K562 (cell line): ENCODE measurements around the gene SLC38A7. TPM values are rescaled to one million over a fixed set of nuclear protein-coding genes. Genes with fewer than 3 reads are reported as not detected.

Source experiments
- ATAC-seq: fragments of 200-7000 bp; cut with Tn5 transposase; 3 replicates; pipeline ENCODE4 v1.9.1; 2020; ENCODE audit warnings: moderate library complexity
- BruUV-seq: library from RNA; stranded (reverse); fragments of 400-500 nt; replicated peaks from 2 replicates; lab custom pipeline; 2021; lab: Mats Ljungman, UMichigan
- CTCF ChIA-PET: fragments of 300-600 bp; formaldehyde crosslinking; extraction: SDS; loops from one replicate; lab custom pipeline; 2021; ENCODE audit warnings: low intra/inter-chr PET ratio; lab: Yijun Ruan, JAX
- POLR2A ChIA-PET: fragments of 300-600, 350-650 bp; sonication (Branson Sonifier 250); formaldehyde crosslinking; extraction: SDS; loops from one replicate; lab custom pipeline; 2021; ENCODE audit warnings: antibody characterized with exemption, inconsistent platforms; lab: Yijun Ruan, JAX
- DNase-seq, 4 experiments: peaks; one replicate each; pipeline versions ENCODE4 v3.0.0 to v3.0.0-alpha.2; 2011 to 2018; ENCODE audit warnings: low spot score in 3 of 4, mixed read lengths in 3 of 4; ENCODE audit errors: extremely low read depth in 1 of 4
- FAIRE-seq: peaks from 2 replicates; lab custom pipeline; 2011; peaks lifted over from hg19 to GRCh38; lab: Jason Lieb, UNC
- H2AFZ ChIP-seq: 2 replicates; pipeline ENCODE4 v1.6.0; 2011; ENCODE audit warnings: low read depth, low read length, control low read depth, inconsistent platforms
- H3K27ac ChIP-seq: fragments of 200-600 bp; 3 replicates; pipeline ENCODE4 v1.8.0; 2011; ENCODE audit warnings: low read depth, mild to moderate bottlenecking, control low read depth, inconsistent platforms, low read length, moderate library complexity, mixed read lengths; ENCODE audit errors: extremely low read depth
- H3K27me3 ChIP-seq, 2 experiments: fragments of 300-600 bp in 1 of 2; 2 replicates in 1 of 2; 3 replicates in 1 of 2; pipeline versions ENCODE4 v1.6.0 to v1.8.0; 2011; ENCODE audit warnings: inconsistent platforms in 2 of 2, low read length in 2 of 2, mild to moderate bottlenecking in 1 of 2, mixed read lengths in 1 of 2, moderate library complexity in 1 of 2; ENCODE audit not compliant: control insufficient read depth in 2 of 2, insufficient read depth in 2 of 2
- H3K36me3 ChIP-seq: fragments of 300-600 bp; 3 replicates; pipeline ENCODE4 v1.8.0; 2011; ENCODE audit warnings: mild to moderate bottlenecking, low read length, inconsistent platforms; ENCODE audit not compliant: control insufficient read depth, insufficient read depth
- H3K4me1 ChIP-seq, 2 experiments: fragments of 200-600 bp in 1 of 2; replicated peaks in 1 of 2; 2 replicates in 1 of 2; 3 replicates in 1 of 2; pipeline versions ENCODE4 v1.5.1 to v1.8.0; 2011; ENCODE audit warnings: inconsistent platforms in 2 of 2, low read length in 2 of 2, mild to moderate bottlenecking in 1 of 2, mixed read lengths in 1 of 2, moderate library complexity in 1 of 2; ENCODE audit not compliant: control insufficient read depth in 2 of 2, insufficient read depth in 2 of 2
- H3K4me2 ChIP-seq: 2 replicates; pipeline ENCODE4 v1.6.1; 2011; ENCODE audit warnings: low read length, control low read depth, inconsistent platforms, mixed read lengths; ENCODE audit not compliant: insufficient read depth
- H3K4me3 ChIP-seq: fragments of 200-600 bp; sonication (generic), shearing (Covaris generic); 2 replicates; pipeline ENCODE4 v1.5.1; 2016; ENCODE audit warnings: control low read depth, inconsistent platforms
- H3K79me2 ChIP-seq: fragments of 200-600 bp; 3 replicates; pipeline ENCODE4 v1.8.0; 2011; ENCODE audit warnings: low read length, inconsistent platforms; ENCODE audit not compliant: control insufficient read depth, insufficient read depth
- H3K9ac ChIP-seq, 2 experiments: 2 replicates each; pipeline versions ENCODE4 v1.6.0 to v1.6.1; 2011; ENCODE audit warnings: low read depth in 2 of 2, low read length in 2 of 2, control low read depth in 1 of 2, inconsistent platforms in 1 of 2, mild to moderate bottlenecking in 1 of 2, mixed read lengths in 1 of 2; ENCODE audit not compliant: insufficient read depth in 1 of 2
- H3K9me1 ChIP-seq: one replicate; pipeline ENCODE4 v1.6.0; 2011; ENCODE audit warnings: inconsistent platforms, mild to moderate bottlenecking, low read length, moderate library complexity; ENCODE audit not compliant: control insufficient read depth, insufficient read depth
- H3K9me3 ChIP-seq: replicated peaks from 2 replicates; pipeline ENCODE4 v1.5.1; 2011; ENCODE audit warnings: low read depth, low read length, inconsistent platforms; ENCODE audit not compliant: control insufficient read depth, insufficient read depth
- H4K20me1 ChIP-seq: replicated peaks from 2 replicates; pipeline ENCODE4 v1.6.1; 2011; ENCODE audit warnings: low read length, inconsistent platforms, mixed read lengths; ENCODE audit not compliant: control insufficient read depth, insufficient read depth
- BRD4 ChIP-seq: fragments of 200-600 bp; sonication (generic); IDR thresholded peaks from 2 replicates; pipeline ENCODE4 v1.6.1; 2017; ENCODE audit warnings: inconsistent platforms
- HMG20A ChIP-seq: fragments of 450-650 bp; formaldehyde crosslinking; conservative IDR thresholded peaks from 2 replicates; pipeline ENCODE4 v1.4.0; 2020; ENCODE audit warnings: mild to moderate bottlenecking, mixed read lengths
- JUN ChIP-seq, 2 experiments: sonication (generic) in 1 of 2; formaldehyde crosslinking in 1 of 2; IDR thresholded peaks; 2 replicates each; pipeline versions ENCODE4 v1.6.1 to v1.8.0; 2012 to 2022; ENCODE audit warnings: borderline replicate concordance in 2 of 2, mild to moderate bottlenecking in 2 of 2, improper control_type of control experiment in 1 of 2, low read depth in 1 of 2, low read length in 1 of 2, missing genetic modification reagents in 1 of 2
- KDM2B ChIP-seq: fragments of 250-450 bp; sonication (Bioruptor Pico); IDR thresholded peaks from 2 replicates; pipeline ENCODE4 v1.8.0; 2021; ENCODE audit warnings: mild to moderate bottlenecking, moderate library complexity
- PPARD ChIP-seq: fragments of 250-450 bp; sonication (Bioruptor Pico); IDR thresholded peaks from 2 replicates; pipeline ENCODE4 v1.8.0; 2022; ENCODE audit warnings: inconsistent platforms, mild to moderate bottlenecking, moderate library complexity
- ZSCAN29 ChIP-seq: fragments of 450-650 bp; IDR thresholded peaks from 2 replicates; pipeline ENCODE4 v1.6.1; 2017
- WGBS: fragments of 100-300 bp; shearing (Covaris generic); methylation state at CpG from one replicate; pipeline ENCODE4 v1.1.6; 2016; ENCODE audit warnings: low coverage, mixed read lengths; ENCODE audit not compliant: insufficient coverage; ENCODE audit errors: missing lambda C conversion rate; 5-methylcytosine and 5-hydroxymethylcytosine counted together
- in situ Hi-C: fragments of 300-500 bp; cut with MboI; formaldehyde crosslinking; loops from 4 replicates; pipeline ENCODE4 v1.15.0; 2018; ENCODE audit warnings: inconsistent platforms, mixed read lengths
- intact Hi-C: fragments of 100-400 bp; cut with micrococcal nuclease; formaldehyde crosslinking; loops from 2 replicates; pipeline ENCODE4 v1.14.2; 2022
- polyA plus RNA-seq, 8 experiments: library from polyadenylated mRNA; depleted of rRNA in 4 of 8; stranded (reverse) in 5 of 8; unstranded in 3 of 8; fragments of >200 nt; fragmentation: Nextera tagmentation in 2 of 8; fragmentation: Illumina TruSeq in 1 of 8; extraction: Ambion mirVana in 2 of 8; extraction: Trizol in 1 of 8; gene quantifications; 2 replicates each; pipeline versions ENCODE4 v1.2.1 to v1.2.3, GENCODE V29; 2011 to 2014; ENCODE audit warnings: inconsistent platforms in 1 of 8, missing spikeins in 1 of 8
- total RNA-seq, 7 experiments: library from RNA; depleted of rRNA in 6 of 7; stranded (reverse); fragments of >200 nt in 6 of 7; fragmentation: Illumina TruSeq in 2 of 7; extraction: Trizol in 2 of 7; gene quantifications; 2 replicates each; pipeline versions ENCODE4 v1.2.1 to v1.2.3, GENCODE V29; 2011 to 2021; ENCODE audit warnings: low replicate concordance in 1 of 7
- TF ChIP-seq, protein P1 (sequence below): fragments of 450-650 bp; IDR thresholded peaks from 2 replicates; pipeline ENCODE4 v1.7.0; 2016; ENCODE audit warnings: borderline replicate concordance
- TF ChIP-seq, protein P2 (sequence below), 2 experiments: fragments of 450-650 bp; formaldehyde crosslinking in 1 of 2; IDR thresholded peaks; 2 replicates each; pipeline versions ENCODE4 v1.4.0 to v1.6.1; 2014 to 2020; ENCODE audit warnings: mild to moderate bottlenecking in 2 of 2, borderline replicate concordance in 1 of 2, low read depth in 1 of 2

Gene SLC38A7
- total and polyA plus RNA-seq, 9 of the 15 experiments (the other 6 are each of a cell fraction or from before 2014, with no cell fraction given), result 2.7 to 12.2 (median 6.5) TPM

DNA sequence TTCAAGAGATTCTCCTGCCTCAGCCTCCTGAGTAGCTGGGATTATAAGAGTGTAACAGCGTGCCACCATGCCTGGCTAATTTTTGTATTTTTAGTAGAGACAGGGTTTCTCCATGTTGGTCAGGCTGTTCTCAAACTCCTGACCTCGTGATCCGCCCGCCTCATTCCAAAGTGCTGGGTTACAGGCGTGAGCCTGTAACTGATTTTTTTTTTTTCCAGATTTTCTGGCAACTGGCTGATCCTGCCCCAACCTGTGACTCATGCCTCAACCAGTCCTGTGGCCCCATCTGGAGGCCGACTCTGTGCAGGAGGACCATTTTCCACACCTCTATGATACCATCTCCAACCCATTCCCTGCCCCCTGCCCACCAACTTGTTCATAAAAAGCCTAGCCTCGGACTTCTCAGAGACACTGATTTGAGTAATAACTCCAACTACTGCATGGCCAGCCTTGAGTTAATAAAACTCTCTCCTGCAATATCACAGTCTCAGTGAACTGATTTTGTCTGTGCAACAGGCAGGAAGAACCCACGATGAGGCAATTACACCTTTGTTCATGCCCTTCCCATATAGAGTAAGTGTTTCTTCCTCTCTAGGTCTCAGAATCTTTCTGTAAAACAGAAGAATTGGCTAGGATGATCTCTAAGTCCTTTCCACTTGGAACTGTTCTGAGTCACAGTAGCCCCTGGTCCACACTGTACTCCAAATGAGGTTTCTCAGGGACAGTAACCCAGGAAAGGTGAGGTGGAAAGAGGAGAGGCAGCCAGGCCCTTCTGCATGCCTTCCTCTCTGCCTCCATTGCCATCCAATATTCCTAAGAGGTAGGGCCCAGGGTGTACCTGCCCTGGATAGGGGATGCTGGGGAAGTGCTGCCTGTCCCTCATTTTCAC, 46.2 kb downstream of the SLC38A7 start:
- Histone ChIP-seq H4K20me1 (no peaks in the 10 kb centered on the region), H3K27ac (no peak overlapping the region), H3K27me3 (no peaks in the 10 kb centered on the region; a peak in 1 of 5 replicates), H3K9me3 (no peaks in the 10 kb centered on the region), H3K4me2 (no peak overlapping the region), H3K9me1 (no peaks in the 10 kb centered on the region), H3K9ac (no peak overlapping the region), H3K4me1 (no peaks in the 10 kb centered on the region; a peak in 1 of 5 replicates), H3K79me2 (no peaks in the 10 kb centered on the region), H3K36me3 (no peaks in the 10 kb centered on the region), H3K4me3 (no peak overlapping the region), H2AFZ (no peak overlapping the region)
- in situ Hi-C loops (no loop called here), intact Hi-C loops (no loop called here)
- DNase-seq, result peak in 3 of 4 experiments; percentile 30 to 60 (median 37)
- no TSS peak for BruUV-seq
- peak; percentile 92 for ATAC-seq
- ChIA-PET CTCF (interaction anchor here (0.7 to 2.1 kb wide), 2 partner anchors 50 to 126 kb away, joined by 3 to 15 read pairs; no protein-coding TSS in a partner anchor), POLR2A (interaction anchor here (0.6 to 0.7 kb wide), 2 partner anchors 228 to 1274 kb away, joined by 3 read pairs; no protein-coding TSS in a partner anchor)
- WGBS, result 3% methylated on average over 8 of the region's 8 CpGs
- peak; percentile 70 for FAIRE-seq
- peak; percentile 57; the same call in 1 of the 2 replicates for TF ChIP-seq JUN (IDR thresholded peaks at IDR 0.05; ENCODE audit: borderline replicate concordance, low read depth, low read length)
- no peak for TF ChIP-seq JUN (CRISPR knock-in tag; IDR thresholded peaks at IDR 0.05; ENCODE audit: borderline replicate concordance)
- TF ChIP-seq, protein P1, sequence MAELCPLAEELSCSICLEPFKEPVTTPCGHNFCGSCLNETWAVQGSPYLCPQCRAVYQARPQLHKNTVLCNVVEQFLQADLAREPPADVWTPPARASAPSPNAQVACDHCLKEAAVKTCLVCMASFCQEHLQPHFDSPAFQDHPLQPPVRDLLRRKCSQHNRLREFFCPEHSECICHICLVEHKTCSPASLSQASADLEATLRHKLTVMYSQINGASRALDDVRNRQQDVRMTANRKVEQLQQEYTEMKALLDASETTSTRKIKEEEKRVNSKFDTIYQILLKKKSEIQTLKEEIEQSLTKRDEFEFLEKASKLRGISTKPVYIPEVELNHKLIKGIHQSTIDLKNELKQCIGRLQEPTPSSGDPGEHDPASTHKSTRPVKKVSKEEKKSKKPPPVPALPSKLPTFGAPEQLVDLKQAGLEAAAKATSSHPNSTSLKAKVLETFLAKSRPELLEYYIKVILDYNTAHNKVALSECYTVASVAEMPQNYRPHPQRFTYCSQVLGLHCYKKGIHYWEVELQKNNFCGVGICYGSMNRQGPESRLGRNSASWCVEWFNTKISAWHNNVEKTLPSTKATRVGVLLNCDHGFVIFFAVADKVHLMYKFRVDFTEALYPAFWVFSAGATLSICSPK, result no peak
- no peak for TF ChIP-seq KDM2B (CRISPR knock-in tag)
- TF ChIP-seq BRD4, result no peak
- no peak for TF ChIP-seq HMG20A (CRISPR knock-in tag)
- TF ChIP-seq, protein P2, sequence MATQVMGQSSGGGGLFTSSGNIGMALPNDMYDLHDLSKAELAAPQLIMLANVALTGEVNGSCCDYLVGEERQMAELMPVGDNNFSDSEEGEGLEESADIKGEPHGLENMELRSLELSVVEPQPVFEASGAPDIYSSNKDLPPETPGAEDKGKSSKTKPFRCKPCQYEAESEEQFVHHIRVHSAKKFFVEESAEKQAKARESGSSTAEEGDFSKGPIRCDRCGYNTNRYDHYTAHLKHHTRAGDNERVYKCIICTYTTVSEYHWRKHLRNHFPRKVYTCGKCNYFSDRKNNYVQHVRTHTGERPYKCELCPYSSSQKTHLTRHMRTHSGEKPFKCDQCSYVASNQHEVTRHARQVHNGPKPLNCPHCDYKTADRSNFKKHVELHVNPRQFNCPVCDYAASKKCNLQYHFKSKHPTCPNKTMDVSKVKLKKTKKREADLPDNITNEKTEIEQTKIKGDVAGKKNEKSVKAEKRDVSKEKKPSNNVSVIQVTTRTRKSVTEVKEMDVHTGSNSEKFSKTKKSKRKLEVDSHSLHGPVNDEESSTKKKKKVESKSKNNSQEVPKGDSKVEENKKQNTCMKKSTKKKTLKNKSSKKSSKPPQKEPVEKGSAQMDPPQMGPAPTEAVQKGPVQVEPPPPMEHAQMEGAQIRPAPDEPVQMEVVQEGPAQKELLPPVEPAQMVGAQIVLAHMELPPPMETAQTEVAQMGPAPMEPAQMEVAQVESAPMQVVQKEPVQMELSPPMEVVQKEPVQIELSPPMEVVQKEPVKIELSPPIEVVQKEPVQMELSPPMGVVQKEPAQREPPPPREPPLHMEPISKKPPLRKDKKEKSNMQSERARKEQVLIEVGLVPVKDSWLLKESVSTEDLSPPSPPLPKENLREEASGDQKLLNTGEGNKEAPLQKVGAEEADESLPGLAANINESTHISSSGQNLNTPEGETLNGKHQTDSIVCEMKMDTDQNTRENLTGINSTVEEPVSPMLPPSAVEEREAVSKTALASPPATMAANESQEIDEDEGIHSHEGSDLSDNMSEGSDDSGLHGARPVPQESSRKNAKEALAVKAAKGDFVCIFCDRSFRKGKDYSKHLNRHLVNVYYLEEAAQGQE (IDR thresholded peaks at IDR 0.05; ENCODE audit: borderline replicate concordance), result peak; percentile 54; the same call in 1 of the 2 replicates
- TF ChIP-seq, protein P2 (CRISPR knock-in tag; IDR thresholded peaks at IDR 0.05; ENCODE audit: low read depth), result no peak
- no peak for TF ChIP-seq ZSCAN29
- no peak for TF ChIP-seq PPARD (CRISPR knock-in tag)
